A673 (cell line): ENCODE measurements around the gene TP53I3. TPM values are rescaled to one million over a fixed set of nuclear protein-coding genes. Genes with fewer than 3 reads are reported as not detected.

ENCODE experiments used
- BruUV-seq: library from RNA; stranded (reverse); fragments of 400-500 nt; replicated peaks from 2 replicates; lab custom pipeline; 2021; lab: Mats Ljungman, UMichigan
- CTCF ChIA-PET: fragments of 300-600 bp; sonication (Branson Sonifier 250); formaldehyde crosslinking; loops from one replicate; lab custom pipeline; 2022; ENCODE audit warnings: antibody characterized with exemption; lab: Charles Lee
- POLR2A ChIA-PET: fragments of 300-600 bp; sonication (Branson Sonifier 250); formaldehyde crosslinking; loops from one replicate; lab custom pipeline; 2022; ENCODE audit warnings: antibody characterized with exemption; ENCODE audit not compliant: low non-redundant PET; lab: Charles Lee
- DNase-seq: peaks from one replicate; pipeline ENCODE4 v3.0.0-alpha.2; 2015; ENCODE audit warnings: low spot score
- H3K27ac ChIP-seq: fragments of 200-600 bp; sonication (generic); 2 replicates; pipeline ENCODE4 v1.5.1; 2016; ENCODE audit warnings: mixed run types, low read depth, mild to moderate bottlenecking, mixed read lengths, antibody characterized with exemption, low read length; ENCODE audit not compliant: poor library complexity, severe bottlenecking
- H3K27me3 ChIP-seq: fragments of 200-600 bp; sonication (generic); replicated peaks from 2 replicates; pipeline ENCODE4 v1.6.1; 2017; ENCODE audit warnings: mixed run types, low read depth, mild to moderate bottlenecking, mixed read lengths, antibody characterized with exemption, low read length; ENCODE audit not compliant: insufficient read depth, poor library complexity
- H3K36me3 ChIP-seq: fragments of 200-600 bp; sonication (generic); 2 replicates; pipeline ENCODE4 v1.6.1; 2016; ENCODE audit warnings: mixed run types, mild to moderate bottlenecking, mixed read lengths, antibody characterized with exemption, low read length; ENCODE audit not compliant: insufficient read depth, poor library complexity, severe bottlenecking
- H3K4me1 ChIP-seq: fragments of 200-600 bp; sonication (generic); 2 replicates; pipeline ENCODE4 v1.6.1; 2017; ENCODE audit warnings: mixed run types, mild to moderate bottlenecking, mixed read lengths, antibody characterized with exemption, low read length; ENCODE audit not compliant: insufficient read depth, poor library complexity, severe bottlenecking
- H3K4me3 ChIP-seq: fragments of 200-600 bp; sonication (generic); 2 replicates; pipeline ENCODE4 v1.5.1; 2016; ENCODE audit warnings: low read depth, mixed run types, mild to moderate bottlenecking, mixed read lengths, low read length; ENCODE audit not compliant: poor library complexity, severe bottlenecking
- H3K9me3 ChIP-seq: fragments of 200-600 bp; sonication (generic); 2 replicates; pipeline ENCODE4 v1.6.1; 2016; ENCODE audit warnings: mixed run types, low read depth, mild to moderate bottlenecking, mixed read lengths, antibody characterized with exemption, low read length; ENCODE audit not compliant: poor library complexity, severe bottlenecking
- CTCF ChIP-seq: fragments of 300-800, 200-600 bp; sonication (generic); conservative IDR thresholded peaks from 2 replicates; pipeline ENCODE4 v1.5.1; 2017; ENCODE audit warnings: low read depth, mild to moderate bottlenecking, antibody characterized with exemption, low read length, moderate library complexity, mixed read lengths
- EZH2 ChIP-seq: fragments of 200-600 bp; sonication (generic); IDR thresholded peaks from 2 replicates; pipeline ENCODE4 v1.6.1; 2017; ENCODE audit warnings: borderline replicate concordance, low read depth, mild to moderate bottlenecking, mixed read lengths, antibody characterized with exemption, low read length; ENCODE audit not compliant: poor library complexity, severe bottlenecking
- intact Hi-C: fragments of 100-400 bp; cut with micrococcal nuclease; formaldehyde crosslinking; loops from one replicate; pipeline ENCODE4 v1.10.0; 2022; ENCODE audit not compliant: unreplicated experiment
- total RNA-seq: library from RNA; stranded (reverse); gene quantifications from 2 replicates; pipeline ENCODE4 v1.2.3, GENCODE V29; 2021

Gene TP53I3
- total RNA-seq, 1 experiment from 2014 or later = 2.8 TPM

GRCh38 chr2:24123922-24124580, 39.4 kb upstream of the TP53I3 start:
- CTCF ChIA-PET = no interaction called here
- intact Hi-C loops = no loop called here
- POLR2A ChIA-PET = no interaction called here
- Histone ChIP-seq H3K27me3 (no peaks in the 10 kb centered on the region), H3K9me3 (no peaks in the 10 kb centered on the region), H3K4me3 (peak overlapping the region; percentile 56), H3K36me3 (no peaks in the 10 kb centered on the region), H3K27ac (peak overlapping the region; percentile 73), H3K4me1 (peaks cover 11% of the 10 kb centered on the region)
- BruUV-seq = TSS peak; percentile 43
- no peak for DNase-seq
- TF ChIP-seq CTCF (no peak), EZH2 (no peak)

GRCh38 chr2:24123195-24123921, 38.7 kb upstream of the TP53I3 start, which contains the start of the genes FAM228B and PFN4:
Gene FAM228B (plus strand): TSS chr2:24123469. CDS start chr2:24124362, 893 bp downstream.
Gene PFN4 (minus strand): TSS chr2:24123334. CDS start chr2:24122535, 799 bp downstream.
- POLR2A ChIA-PET = no interaction called here
- BruUV-seq = no TSS peak
- TF ChIP-seq EZH2 (no peak), CTCF (no peak)
- Histone ChIP-seq H3K27ac (peak within 1 kb of the TSS; percentile 73), H3K4me3 (peak within 1 kb of the TSS; percentile 56), H3K9me3 (no peaks in the 10 kb centered on the region), H3K27me3 (no peaks in the 10 kb centered on the region), H3K4me1 (peaks cover 11% of the 10 kb centered on the region), H3K36me3 (no peaks in the 10 kb centered on the region)
- CTCF ChIA-PET = no interaction called here
- DNase-seq = peak; percentile 84
- intact Hi-C loops = no loop called here

- BruUV-seq = TSS peak; percentile 78
Measured at GRCh38 chr2:24122366-24123194, 37.9 kb upstream of the TP53I3 start.

More at GRCh38 chr2:24122366-24123194, 37.9 kb upstream of the TP53I3 start:
- intact Hi-C loops = no loop called here
- Histone ChIP-seq H3K36me3 (no peaks in the 10 kb centered on the region), H3K9me3 (no peaks in the 10 kb centered on the region), H3K27ac (peak overlapping the region; percentile 73), H3K27me3 (no peaks in the 10 kb centered on the region), H3K4me1 (peaks cover 11% of the 10 kb centered on the region), H3K4me3 (peak overlapping the region; percentile 56)
- ChIA-PET POLR2A (no interaction called here), CTCF (interaction anchor here (0.6 kb wide), 1 partner anchor 195 kb away, joined by 3 read pairs; no protein-coding TSS in a partner anchor)
- TF ChIP-seq CTCF (no peak), EZH2 (no peak)
- DNase-seq = no peak
